HG02884 (cell line): ENCODE data around the gene BCAR3.
"Not testable (repeated sequence)": the region's sequence is repeated elsewhere in the genome, so short reads cannot be mapped to it uniquely, and the experiment has no call there.

Experiments
- ATAC-seq: cut with Tn5 transposase; IDR thresholded peaks from one replicate; pipeline ENCODE4 v1.9.1; 2021; ENCODE audit warnings: mild to moderate bottlenecking, moderate library complexity; ENCODE audit not compliant: unreplicated experiment

The BCAR3 gene

DNA sequence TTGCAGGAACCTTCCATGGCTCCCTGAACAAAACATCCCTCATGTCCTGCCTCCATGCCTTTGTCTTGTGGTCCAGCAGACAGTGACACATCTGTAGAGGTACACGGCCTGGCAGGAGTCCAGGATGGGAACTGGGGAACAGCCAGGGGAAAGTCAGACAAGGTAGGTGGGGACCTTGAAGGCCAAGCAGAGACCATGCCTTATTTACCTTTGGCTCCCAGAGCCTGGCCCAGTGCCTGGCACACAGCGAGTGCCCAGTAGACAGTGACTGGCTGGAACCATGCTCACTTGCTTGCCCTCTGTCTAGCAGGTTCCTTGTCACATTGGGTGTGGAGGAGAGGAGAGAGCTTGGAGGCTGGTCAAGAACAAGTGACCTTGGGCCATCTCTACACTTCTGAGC lies 81.0 kb downstream of the BCAR3 start:
- ATAC-seq, result no peak

DNA sequence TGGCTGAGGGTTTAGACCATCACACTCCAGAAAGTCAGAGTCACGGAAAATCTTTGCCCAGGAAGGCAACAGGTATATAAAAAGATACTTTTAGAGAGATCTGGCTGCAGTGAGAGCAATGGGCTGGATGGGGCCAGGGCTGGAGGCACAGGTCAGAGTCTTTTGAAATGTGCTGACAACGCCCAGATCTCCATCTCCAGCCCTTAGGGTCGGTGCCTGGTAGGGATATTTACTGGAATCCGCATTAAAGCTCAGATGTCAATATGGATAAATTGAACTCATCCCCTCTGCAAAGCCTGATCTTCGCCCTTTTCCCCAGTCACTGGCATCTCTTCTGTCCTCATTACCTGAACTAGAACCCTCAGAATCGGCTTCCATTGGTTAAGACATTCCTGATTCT lies 82.2 kb downstream of the BCAR3 start:
- no peak for ATAC-seq

DNA sequence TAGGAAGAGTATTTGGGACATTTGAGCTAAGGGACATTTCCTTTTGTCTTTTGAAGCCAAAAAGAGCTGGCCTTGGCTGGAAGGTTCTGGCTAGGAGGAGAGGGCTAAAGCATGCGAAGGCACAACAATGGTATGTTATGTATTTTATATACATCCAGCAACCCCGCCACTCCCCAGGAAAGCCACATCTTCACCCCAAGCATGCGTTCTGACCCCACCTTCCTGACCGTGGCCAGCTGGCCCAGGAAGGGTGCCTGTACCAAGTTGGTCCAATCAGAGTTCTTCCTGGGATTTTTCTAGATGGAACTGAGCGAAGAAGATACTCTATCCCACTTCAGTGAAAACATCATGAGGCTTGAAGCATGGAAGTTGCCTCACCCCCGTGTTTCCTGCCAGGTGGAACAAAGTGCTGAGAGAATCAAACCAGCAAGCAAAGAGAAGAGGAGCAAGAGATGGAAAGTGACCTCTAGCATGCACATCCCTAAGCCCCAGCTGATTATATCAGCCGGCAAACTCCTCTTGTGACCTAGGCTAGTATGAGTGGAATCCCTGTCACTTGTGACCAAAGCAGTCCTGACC lies 82.7 kb downstream of the BCAR3 start:
- ATAC-seq, result no peak

DNA sequence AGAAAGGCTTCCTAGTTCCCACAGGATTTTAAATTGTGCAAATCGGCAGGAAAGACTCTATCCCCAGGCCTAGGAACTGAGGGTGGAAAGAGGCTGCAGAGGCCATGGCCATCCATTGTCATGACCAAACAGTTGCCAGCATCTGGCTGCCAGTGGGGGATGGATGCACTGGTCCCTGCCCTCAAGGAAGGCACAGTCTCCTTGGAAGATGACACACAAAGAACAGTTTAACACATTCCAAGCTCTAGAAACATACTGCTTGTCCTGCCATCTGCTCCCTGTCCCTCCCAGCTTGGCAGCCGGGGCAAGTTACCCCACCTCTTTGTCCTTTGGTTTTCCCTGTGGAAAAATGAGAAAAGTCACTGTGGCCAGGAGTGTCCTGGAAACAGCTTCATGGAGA lies 83.2 kb downstream of the BCAR3 start:
- ATAC-seq, result no peak

DNA sequence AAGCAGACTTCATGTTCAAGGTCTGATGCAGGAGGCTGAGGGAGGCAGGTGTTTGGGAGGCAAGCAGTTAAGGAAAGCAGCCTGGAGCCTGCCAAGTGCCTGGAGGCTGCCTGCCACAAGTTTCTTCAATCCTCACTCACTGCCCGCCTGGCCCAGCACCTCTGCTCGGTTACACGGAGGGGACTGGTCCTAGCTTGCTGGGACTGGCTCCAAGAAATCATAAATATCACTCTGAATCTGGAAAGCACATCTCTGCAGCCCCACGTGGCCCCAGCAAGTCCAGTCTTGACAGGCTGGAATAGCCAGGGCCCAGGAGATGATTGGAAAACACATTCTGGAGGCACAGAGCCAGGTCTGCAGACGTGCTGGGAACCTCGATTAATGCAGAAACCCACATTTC lies 83.9 kb downstream of the BCAR3 start:
- ATAC-seq, result no peak

DNA sequence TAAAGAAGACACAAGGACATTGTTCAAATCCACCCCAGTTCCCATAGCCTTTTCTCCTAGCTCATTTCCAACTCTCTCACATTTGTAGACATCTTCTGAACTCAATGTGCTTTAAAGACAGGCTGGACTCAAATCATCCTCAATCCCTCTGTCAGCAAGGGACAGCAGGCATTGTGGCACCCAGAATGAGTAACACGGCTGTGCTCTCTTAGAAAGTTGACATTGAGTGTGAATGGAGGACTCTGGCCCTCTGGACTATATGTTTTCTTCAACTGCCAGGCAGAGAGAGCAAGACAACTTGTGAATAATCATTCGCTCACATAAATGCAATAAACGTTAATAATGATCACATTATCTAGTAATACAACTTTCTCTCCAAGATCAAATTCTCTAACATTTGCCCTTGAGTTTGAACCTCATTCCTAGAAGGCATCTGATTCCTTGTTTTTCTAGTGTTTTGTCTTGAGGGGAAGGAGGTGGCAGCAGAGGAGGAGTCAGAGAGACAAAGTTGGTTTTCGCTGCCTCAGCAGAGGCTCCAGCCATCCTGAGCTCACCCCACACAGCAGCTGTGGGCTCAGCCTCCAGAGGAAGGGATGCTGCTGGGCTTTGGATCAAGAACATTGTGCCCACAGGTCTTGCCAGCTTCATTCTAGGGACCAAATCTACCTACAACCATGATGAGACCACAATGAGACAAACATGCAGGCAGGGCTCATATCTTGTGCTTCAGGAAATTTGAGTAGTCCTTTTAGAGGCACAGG lies 85.1 kb downstream of the BCAR3 start:
- ATAC-seq, result no peak

DNA sequence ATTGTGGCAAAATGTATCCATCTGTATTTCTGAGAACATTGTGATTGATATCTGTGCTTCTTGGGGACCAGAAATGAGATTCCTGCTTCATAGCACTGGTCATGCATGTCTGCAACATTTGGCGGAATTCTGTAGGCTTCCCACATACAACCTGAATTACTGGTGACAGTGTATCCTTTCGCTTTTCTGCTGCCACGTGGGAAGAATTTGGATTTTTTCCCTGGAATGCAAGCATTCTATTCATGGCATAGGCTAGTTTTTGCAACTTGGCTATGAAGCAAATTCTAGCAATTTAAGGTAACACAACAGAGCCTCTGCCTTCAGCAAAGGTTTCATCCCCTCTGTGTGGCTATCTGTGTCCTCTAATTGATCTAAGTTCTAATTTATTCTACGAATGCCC lies 85.9 kb downstream of the BCAR3 start:
- ATAC-seq, result no peak

DNA sequence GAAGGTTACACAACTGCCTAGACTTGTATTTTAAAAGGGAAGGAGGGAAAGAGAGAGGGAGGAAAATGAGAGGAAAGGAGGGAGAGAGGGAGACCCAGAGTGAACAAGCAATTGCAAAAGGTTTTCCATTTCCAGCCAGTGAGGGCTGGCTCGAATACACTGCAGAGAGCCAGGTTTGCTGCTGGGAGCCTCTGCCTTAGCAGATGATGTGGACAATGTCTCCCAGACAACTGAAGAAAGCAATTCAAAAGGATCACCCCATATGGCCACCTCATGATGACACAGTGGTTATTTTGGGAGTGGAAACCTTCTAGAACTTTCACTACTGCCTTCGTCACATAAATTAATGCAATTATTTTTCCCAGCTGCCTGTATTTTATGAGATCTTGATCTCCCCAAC lies 86.4 kb downstream of the BCAR3 start:
- ATAC-seq, result no peak

DNA sequence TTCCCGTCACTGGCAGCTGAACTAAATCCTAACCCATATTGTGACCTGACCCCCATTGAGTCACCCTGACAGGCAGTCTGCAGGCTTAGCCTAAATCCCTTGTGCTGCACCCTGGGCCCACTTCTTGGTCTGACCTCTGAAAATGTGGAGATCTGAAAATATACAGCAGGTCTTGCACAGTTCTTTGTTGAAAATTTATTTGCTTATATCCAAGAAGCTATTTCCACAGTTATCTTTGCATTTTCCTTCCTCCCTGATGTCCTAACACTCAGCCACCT lies 87.1 kb downstream of the BCAR3 start:
- no peak for ATAC-seq

DNA sequence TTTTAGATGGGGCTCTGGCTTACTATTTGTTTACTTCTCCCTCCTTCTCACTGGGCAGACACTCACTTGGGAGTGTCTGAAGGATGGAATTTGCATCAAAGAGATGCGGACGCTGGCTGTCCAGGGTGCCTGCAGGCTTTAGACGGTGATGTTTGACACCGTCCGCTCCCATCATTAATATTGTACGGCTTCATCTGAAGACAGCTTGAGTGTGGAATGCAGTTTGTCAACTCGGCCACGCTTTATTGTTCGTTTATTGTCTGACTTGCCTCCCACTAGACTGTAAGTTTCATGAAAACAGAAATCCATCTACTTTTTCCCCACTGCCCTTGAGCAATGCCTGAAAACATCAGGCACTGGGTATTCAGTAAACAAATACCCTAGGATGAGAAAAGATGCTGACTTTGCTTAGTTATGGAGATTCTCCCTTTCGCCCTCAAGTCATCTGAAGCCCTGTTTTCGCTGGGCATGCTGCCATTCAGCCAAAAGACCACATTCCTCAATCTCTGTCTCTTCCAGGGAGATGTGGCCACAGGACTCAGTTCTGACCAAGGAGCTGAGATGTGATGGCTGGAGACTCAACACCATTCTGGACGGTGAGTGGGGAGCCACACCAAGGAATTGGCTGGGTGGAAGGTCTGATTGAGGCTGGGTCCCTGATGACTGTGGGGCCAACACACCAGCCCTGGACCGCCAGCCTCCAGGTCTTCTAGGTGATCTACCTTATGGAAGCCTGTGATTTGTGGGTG lies 87.6 kb downstream of the BCAR3 start:
- no peak for ATAC-seq

DNA sequence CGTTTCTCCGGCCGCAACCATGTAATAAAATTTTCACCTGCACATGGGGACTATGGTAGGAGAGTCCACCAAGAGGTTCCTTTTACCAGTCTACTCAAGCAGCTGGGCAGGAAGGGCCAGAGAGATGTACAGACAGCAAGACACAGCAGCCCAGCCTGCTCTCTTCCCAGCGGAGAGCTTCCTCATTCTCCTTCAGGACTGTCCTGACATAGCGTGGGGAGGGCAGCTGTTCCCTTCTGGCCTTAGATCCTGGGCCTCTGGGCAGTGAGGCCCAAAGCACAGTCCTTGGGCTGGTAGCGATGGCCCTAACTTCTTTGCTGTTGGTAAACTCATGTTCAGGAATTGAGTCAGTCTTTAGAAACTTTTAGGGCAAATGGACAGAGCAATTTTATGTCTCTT lies 89.1 kb downstream of the BCAR3 start:
- no peak for ATAC-seq

DNA sequence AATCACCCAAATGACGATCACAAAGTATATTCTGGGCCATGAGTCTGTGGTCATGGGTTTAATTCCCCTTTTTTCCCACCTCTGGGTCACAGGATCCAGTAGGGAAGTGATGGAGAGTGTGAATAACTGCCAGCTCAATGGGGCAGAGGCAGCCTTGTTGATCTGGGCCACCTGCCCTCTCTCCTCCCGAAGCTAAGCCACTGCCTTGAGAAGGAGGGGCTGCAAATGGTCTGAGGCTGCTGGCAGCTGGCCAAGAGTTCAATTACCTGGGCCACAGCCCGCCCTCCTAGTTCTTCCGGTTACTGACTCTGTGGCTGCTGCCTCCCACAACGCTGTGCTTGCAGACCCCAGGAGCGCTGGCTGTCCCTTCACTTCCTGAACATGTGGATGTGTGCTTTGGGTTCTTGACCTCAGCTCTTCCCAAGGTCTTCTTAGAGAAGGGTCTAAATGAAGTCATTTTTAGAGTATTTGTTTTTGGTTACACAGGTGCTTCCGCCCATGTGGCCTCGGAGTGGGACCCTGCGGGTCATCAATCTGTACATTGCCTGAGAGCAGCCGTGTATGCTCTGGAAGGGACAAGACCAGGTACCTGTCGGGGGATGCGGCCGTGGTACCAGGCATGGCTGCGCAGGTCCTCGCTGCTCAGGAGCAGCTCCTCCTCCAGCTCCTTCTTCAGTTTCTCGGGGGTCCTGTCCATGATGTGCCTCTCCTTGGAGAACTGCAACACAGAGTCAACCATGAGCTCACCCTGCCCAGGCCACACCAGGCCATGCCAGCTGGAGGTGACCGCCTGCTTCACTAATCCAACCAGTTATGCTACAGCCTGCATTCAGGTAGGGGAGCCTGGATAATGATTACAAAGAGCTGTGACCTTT lies 89.7 kb downstream of the BCAR3 start:
- peak; percentile 76 for ATAC-seq

DNA sequence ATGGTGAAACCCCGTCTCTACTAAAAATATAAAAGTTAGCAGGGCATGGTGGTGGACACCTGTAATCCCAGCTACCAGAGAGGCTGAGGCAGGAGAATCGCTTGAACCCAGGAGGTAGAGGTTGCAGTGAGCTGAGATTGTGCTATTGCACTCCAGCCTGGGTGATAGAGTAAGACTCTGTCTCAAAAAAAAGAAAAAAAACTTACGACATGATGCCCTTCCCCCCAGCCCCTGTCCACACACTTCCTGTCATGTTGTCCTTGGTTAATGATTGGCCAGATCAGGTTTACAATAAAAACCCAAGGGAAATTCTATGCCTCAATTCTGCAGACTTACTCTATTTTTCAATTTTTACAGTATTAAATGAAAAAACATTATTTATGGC lies 90.4 kb downstream of the BCAR3 start:
- not testable (repeated sequence) for ATAC-seq

DNA sequence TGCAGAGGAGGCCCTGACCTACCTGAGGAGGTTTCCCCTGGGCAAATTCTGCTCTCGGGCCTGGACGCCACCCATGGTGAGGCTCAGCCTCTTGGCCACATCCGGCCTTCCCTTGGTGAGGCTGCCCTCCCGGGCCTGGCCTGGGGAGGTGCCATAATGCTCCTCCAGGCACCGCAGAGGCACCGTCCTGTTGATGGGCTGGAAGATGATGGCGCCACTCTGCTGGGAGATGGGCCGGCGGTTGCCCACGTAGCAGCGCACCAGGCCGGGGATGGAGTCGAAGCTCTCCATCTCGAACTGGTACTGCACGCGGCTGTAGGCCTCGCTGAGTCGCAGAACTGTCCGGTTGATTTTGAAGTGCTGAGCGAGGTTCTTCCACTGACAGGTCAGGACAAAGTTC lies 92.7 kb downstream of the BCAR3 start:
- ATAC-seq, result no peak

DNA sequence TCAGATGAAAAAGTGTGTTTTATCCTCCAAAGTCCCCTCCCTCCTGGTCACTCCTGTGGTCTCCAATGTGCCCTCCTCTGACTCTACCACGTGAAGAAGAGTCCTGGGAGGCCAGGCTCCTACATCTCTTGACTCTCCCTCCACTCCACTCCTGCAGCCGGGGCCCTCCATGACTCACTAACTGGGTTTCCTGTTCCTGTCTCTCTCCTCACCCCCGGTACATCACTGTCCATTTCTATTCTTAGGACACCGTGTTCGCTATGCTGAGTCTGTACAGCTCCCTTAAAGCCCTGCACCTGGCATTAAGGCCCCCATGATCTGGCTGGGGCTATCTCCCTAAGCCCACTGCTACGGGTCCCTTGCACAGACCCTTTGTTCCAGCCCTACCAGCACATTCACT lies 93.4 kb downstream of the BCAR3 start:
- no peak for ATAC-seq

DNA sequence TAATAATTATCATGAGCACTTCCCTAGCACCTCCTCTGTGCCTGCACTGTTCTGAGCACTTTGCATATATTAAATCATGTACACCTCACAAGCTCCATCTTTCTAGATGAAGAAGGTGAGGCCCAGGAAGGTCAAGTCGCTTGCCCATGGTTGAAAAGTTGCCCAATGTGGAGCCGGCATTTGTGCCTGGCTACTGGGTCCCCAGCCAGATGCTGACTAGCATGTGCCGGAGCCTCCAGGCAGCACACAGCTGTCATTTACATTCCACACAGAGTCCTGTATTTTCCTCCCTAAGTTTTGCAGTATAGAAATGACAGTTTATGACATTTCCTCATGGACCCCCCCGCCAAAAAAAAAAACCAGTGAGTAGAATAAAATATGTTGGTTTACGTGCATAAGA lies 94.3 kb downstream of the BCAR3 start:
- ATAC-seq, result no peak

DNA sequence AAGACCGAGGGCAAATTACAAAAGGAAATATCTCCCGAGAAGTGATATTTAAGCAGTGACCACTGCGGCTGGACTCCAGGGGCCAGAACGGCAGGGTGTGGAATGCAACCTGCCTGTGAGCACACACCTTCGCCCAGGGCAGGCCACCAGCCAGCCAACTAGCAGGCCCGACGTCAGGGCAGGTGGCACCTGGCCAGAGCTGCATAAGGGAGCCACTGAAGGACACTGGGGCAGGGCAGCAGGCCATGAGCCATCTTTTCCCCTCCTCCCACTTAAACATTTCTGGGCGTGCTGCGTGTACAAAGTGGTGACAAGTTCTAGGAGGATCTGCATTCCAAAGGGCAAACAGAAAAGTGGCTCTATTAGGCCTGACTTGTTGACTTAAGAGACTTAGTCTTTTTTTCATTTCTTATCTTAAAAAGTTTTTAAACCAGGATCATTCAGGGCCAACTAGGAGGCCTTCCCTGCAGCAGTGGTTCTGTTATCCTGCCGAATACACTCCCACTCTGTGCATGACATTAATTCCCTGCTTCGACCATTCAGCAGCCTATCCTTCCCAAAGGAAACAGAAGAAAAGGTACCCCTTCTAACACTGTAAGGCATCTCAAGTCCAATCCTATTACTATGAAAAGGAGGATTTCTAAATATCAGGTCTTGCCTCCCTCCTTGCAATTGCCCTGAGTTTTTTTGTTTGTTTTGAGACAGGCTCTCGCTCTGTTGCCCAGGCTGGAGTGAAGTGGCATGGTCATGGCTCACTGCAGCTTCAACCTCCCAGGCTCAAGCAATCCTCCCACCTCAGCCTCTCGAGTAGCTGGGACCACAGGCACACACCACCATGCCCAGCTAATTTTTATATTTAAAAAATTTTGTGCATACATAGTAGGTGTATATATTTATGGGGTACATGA lies 96.3 kb downstream of the BCAR3 start:
- no peak for ATAC-seq

DNA sequence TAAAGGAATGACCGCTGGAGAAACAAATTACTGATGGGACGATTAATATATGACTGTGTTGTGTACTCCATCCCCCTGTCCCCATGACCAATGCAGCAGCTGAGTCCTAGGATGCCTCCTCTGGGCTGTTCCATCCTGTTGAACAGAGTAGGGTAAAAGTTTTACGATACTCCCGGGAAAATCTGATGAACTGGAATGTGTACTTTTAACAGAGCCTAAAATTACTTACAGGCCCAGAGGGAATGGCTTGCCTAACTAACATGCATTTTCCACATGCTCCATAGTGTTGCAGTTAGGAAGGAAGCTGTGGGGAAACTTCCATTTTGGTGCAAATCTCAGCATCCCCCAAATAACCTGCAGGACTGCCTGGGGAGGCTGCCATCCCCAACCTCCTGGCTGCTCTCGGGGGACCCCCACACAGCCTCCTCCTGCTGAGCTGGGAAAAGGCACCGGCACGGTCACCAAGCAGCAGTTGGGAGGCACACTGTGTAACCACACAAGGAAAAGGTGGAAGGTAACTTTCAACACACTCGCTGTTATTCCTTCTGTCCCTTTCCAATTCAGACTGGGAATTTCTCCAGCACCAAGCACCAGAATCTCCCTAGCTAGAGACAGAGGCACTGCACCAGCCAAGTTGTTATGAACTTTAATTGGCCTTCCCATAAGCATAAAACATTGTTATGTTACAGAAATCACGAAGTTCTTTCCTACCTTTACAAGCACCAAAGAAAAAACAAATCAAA lies 97.2 kb downstream of the BCAR3 start:
- no peak for ATAC-seq

DNA sequence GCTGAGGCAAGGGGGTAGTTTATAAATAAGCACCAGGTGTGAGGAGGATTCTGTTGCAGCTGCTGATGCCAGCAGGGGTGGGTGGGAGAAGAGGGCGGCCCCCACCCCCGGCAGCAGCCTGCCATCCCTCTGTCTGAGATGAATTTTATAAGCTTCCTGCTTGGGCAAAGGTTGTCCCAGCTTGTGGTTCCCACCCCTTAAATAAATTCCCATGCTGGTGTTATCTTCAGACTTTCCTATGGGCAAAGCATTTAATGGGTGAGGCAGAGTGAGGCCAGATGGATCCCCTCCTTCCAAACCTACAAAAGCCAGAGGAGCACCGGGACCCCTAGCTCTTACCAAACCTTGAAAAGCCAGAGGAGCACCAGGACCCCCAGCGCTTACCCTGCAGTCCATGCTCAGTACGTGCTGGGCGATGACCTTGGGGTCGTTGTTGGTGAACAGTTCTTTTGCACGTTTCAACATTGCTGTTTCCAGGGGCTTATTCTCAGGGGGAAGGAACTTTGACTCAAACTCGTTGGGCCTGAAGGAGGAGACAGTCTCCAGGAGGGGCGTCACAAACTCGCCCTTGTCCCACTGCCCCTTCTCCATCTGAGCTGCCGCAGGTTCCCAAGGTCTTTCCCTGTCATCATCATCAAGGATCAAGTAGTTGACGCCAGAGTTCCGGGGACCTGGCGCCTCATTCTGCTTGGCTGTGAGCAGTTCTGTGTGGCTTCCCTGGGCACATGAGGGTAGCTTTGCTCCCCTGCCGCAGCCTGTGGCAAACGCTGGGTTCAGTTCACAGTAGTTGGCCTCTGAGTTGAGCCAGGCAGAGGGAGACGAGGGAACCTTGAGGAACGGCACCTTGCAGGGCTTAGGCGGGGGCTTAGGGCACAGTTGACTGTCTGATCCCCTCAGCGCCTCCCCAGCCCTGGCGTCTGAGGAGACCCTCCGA lies 99.5 kb downstream of the BCAR3 start:
- ATAC-seq, result no peak
